Mammary epithelial cell (primary cell): ENCODE results near the gene SERPINA12.

Experiments
- EZH2 ChIP-seq: IDR thresholded peaks from 2 replicates; pipeline ENCODE4 v1.6.1; 2012; ENCODE audit warnings: low read length, inconsistent platforms, borderline replicate concordance
- TF ChIP-seq, protein P1 (sequence below), 2 donors: IDR thresholded peaks in 1 of 2; conservative IDR thresholded peaks in 1 of 2; 2 replicates each; pipeline ENCODE4 v1.5.1; 2011 to 2012; ENCODE audit warnings: inconsistent platforms in 2 of 2, low read length in 2 of 2, mild to moderate bottlenecking in 2 of 2, control low read depth in 1 of 2, low read depth in 1 of 2; ENCODE audit not compliant: insufficient read depth in 1 of 2; ENCODE audit errors: extremely low read depth in 1 of 2

DNA sequence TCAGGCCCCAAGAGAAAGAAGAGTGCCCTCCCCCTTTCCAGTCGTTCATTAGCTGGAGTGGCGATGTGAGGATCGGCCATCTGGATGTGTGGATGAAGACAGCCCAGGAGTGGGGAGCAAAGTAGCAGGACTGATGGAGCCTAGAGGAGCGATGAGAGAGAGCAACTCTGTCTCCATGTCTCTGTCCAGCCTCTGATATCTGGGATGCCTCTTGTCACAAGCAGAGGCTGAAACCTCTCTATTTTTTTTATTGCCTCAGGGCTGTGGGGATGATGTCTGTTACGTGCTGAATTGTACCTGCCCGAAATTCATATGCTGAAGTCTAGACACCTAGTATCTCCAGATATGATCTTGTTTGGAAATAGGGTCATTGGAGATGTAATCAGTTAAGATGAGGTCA lies 59.3 kb downstream of the SERPINA12 start:
- no peak for TF ChIP-seq EZH2
- TF ChIP-seq, protein P1, sequence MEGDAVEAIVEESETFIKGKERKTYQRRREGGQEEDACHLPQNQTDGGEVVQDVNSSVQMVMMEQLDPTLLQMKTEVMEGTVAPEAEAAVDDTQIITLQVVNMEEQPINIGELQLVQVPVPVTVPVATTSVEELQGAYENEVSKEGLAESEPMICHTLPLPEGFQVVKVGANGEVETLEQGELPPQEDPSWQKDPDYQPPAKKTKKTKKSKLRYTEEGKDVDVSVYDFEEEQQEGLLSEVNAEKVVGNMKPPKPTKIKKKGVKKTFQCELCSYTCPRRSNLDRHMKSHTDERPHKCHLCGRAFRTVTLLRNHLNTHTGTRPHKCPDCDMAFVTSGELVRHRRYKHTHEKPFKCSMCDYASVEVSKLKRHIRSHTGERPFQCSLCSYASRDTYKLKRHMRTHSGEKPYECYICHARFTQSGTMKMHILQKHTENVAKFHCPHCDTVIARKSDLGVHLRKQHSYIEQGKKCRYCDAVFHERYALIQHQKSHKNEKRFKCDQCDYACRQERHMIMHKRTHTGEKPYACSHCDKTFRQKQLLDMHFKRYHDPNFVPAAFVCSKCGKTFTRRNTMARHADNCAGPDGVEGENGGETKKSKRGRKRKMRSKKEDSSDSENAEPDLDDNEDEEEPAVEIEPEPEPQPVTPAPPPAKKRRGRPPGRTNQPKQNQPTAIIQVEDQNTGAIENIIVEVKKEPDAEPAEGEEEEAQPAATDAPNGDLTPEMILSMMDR (conservative IDR thresholded peaks at IDR 0.05 in 1 of 2, IDR thresholded peaks at IDR 0.05 in 1 of 2; ENCODE audit: extremely low read depth in 1 of 2, insufficient read depth in 1 of 2, low read depth in 1 of 2, low read length in 2 of 2): no peak
